Panc1 (cell line): ENCODE data around the gene SNIP1. TPM values are rescaled to one million over a fixed set of nuclear protein-coding genes. Genes with fewer than 3 reads are reported as not detected.
"Not testable (repeated sequence)": the region's sequence is repeated elsewhere in the genome, so short reads cannot be mapped to it uniquely, and the experiment has no call there.

Experiments
- ATAC-seq: fragments of 200-7000 bp; cut with Tn5 transposase; 2 replicates; pipeline ENCODE4 v1.9.1; 2020; ENCODE audit warnings: mild to moderate bottlenecking, moderate library complexity
- BruUV-seq: library from RNA; stranded (reverse); fragments of 400-500 nt; replicated peaks from 2 replicates; lab custom pipeline; 2021; lab: Mats Ljungman, UMichigan
- CTCF ChIA-PET: fragments of 300-600 bp; sonication (Branson Sonifier 250); formaldehyde crosslinking; loops from one replicate; lab custom pipeline; 2022; ENCODE audit warnings: antibody characterized with exemption; lab: Charles Lee
- POLR2A ChIA-PET: fragments of 300-600 bp; sonication (Branson Sonifier 250); formaldehyde crosslinking; loops from one replicate; lab custom pipeline; 2022; ENCODE audit warnings: antibody characterized with exemption; lab: Charles Lee
- DNase-seq: peaks from one replicate; pipeline ENCODE4 v3.0.0-alpha.2; 2010; ENCODE audit warnings: low read depth, low spot score
- H3K27ac ChIP-seq: 2 replicates; pipeline ENCODE4 v1.5.1; 2011; ENCODE audit warnings: mild to moderate bottlenecking, low read length, inconsistent platforms
- H3K27me3 ChIP-seq: fragments of 200-500 bp; sonication (Bioruptor generic); 2 replicates; pipeline ENCODE4 v1.6.0; 2014; ENCODE audit warnings: low read length, inconsistent platforms; ENCODE audit not compliant: control insufficient read depth, insufficient read depth
- H3K36me3 ChIP-seq: fragments of 200-500 bp; sonication (Bioruptor generic); 2 replicates; pipeline ENCODE4 v1.5.1; 2014; ENCODE audit warnings: inconsistent platforms, mild to moderate bottlenecking, low read length, moderate library complexity; ENCODE audit not compliant: control insufficient read depth, insufficient read depth
- H3K4me1 ChIP-seq: 2 replicates; pipeline ENCODE4 v1.5.1; 2011; ENCODE audit warnings: inconsistent platforms, mild to moderate bottlenecking, low read length, moderate library complexity; ENCODE audit not compliant: control insufficient read depth, insufficient read depth
- H3K4me3 ChIP-seq, 2 experiments: 2 replicates each; pipeline ENCODE4 v1.5.1; 2011 to 2012; ENCODE audit warnings: low read depth in 2 of 2, low read length in 2 of 2, mild to moderate bottlenecking in 2 of 2, inconsistent platforms in 1 of 2, moderate library complexity in 1 of 2
- H3K9me3 ChIP-seq: fragments of 200-500 bp; sonication (Bioruptor generic); 2 replicates; pipeline ENCODE4 v1.5.1; 2014; ENCODE audit warnings: low read depth, mild to moderate bottlenecking, inconsistent platforms, low read length, moderate library complexity; ENCODE audit not compliant: control insufficient read depth, insufficient read depth
- CTCF ChIP-seq: fragments of 450-650 bp; IDR thresholded peaks from 2 replicates; pipeline ENCODE4 v1.5.1; 2017; ENCODE audit warnings: mild to moderate bottlenecking
- POLR2AphosphoS5 ChIP-seq: IDR thresholded peaks from 2 replicates; pipeline ENCODE4 v1.6.1; 2012; ENCODE audit warnings: mild to moderate bottlenecking, low read depth, low read length, moderate library complexity
- SIN3A ChIP-seq: IDR thresholded peaks from 2 replicates; pipeline ENCODE4 v1.6.1; 2012; ENCODE audit warnings: low read depth, mild to moderate bottlenecking, low read length, moderate library complexity, borderline replicate concordance; ENCODE audit not compliant: insufficient read depth
- TCF7L2 ChIP-seq: IDR thresholded peaks from 2 replicates; pipeline ENCODE4 v1.6.1; 2011; ENCODE audit warnings: mild to moderate bottlenecking, low read depth, low read length, inconsistent platforms
- in situ Hi-C: cut with HindIII; loops from 2 replicates; pipeline ENCODE4 v1.10.0; 2016; ENCODE audit warnings: low sequenced_read_pairs, low pct_unique_long_range_greater_than_20kb
- intact Hi-C: fragments of 100-400 bp; cut with micrococcal nuclease; formaldehyde crosslinking; loops from one replicate; pipeline ENCODE4 v1.10.0; 2022; ENCODE audit not compliant: unreplicated experiment
- total RNA-seq: library from RNA; stranded (reverse); gene quantifications from one replicate; pipeline ENCODE4 v1.2.1, GENCODE V29; 2021; ENCODE audit not compliant: unreplicated experiment
- TF ChIP-seq, protein P1 (sequence below), 2 experiments: IDR thresholded peaks; 2 replicates each; pipeline ENCODE4 v1.6.1; 2011 to 2012; ENCODE audit warnings: low read depth in 2 of 2, control low read depth in 1 of 2, low read length in 1 of 2, mild to moderate bottlenecking in 1 of 2, moderate library complexity in 1 of 2; ENCODE audit not compliant: insufficient read depth in 1 of 2

SNIP1 gene
- total RNA-seq, 1 experiment from 2014 or later = 21.4 TPM

GRCh38 chr1:37560401-37561132 is 6.5 kb upstream of the SNIP1 start:
- no TSS peak for BruUV-seq
- ChIA-PET POLR2A (no interaction called here), CTCF (no interaction called here)
- no peak for DNase-seq
- H3K4me1 ChIP-seq = no peaks in the 10 kb centered on the region
- ATAC-seq = no peak
- no peaks in the 10 kb centered on the region for H3K9me3 ChIP-seq
- no peak overlapping the region for H3K4me3 ChIP-seq
- in situ Hi-C loops (no loop called here), intact Hi-C loops (no loop called here)
- 0 out of 2 replicates have a peak, but pooled peaks cover under 1% of the 10 kb centered on the region for H3K36me3 ChIP-seq
- no peak for TF ChIP-seq TCF7L2
- no peak for TF ChIP-seq POLR2AphosphoS5
- no peak for TF ChIP-seq SIN3A
- TF ChIP-seq, protein P1, sequence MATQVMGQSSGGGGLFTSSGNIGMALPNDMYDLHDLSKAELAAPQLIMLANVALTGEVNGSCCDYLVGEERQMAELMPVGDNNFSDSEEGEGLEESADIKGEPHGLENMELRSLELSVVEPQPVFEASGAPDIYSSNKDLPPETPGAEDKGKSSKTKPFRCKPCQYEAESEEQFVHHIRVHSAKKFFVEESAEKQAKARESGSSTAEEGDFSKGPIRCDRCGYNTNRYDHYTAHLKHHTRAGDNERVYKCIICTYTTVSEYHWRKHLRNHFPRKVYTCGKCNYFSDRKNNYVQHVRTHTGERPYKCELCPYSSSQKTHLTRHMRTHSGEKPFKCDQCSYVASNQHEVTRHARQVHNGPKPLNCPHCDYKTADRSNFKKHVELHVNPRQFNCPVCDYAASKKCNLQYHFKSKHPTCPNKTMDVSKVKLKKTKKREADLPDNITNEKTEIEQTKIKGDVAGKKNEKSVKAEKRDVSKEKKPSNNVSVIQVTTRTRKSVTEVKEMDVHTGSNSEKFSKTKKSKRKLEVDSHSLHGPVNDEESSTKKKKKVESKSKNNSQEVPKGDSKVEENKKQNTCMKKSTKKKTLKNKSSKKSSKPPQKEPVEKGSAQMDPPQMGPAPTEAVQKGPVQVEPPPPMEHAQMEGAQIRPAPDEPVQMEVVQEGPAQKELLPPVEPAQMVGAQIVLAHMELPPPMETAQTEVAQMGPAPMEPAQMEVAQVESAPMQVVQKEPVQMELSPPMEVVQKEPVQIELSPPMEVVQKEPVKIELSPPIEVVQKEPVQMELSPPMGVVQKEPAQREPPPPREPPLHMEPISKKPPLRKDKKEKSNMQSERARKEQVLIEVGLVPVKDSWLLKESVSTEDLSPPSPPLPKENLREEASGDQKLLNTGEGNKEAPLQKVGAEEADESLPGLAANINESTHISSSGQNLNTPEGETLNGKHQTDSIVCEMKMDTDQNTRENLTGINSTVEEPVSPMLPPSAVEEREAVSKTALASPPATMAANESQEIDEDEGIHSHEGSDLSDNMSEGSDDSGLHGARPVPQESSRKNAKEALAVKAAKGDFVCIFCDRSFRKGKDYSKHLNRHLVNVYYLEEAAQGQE (IDR thresholded peaks at IDR 0.05; ENCODE audit: insufficient read depth in 1 of 2, low read depth in 2 of 2, low read length in 1 of 2) = no peak
- no peak for TF ChIP-seq CTCF
- no peaks in the 10 kb centered on the region for H3K27me3 ChIP-seq
- H3K27ac ChIP-seq = no peak overlapping the region

DNA sequence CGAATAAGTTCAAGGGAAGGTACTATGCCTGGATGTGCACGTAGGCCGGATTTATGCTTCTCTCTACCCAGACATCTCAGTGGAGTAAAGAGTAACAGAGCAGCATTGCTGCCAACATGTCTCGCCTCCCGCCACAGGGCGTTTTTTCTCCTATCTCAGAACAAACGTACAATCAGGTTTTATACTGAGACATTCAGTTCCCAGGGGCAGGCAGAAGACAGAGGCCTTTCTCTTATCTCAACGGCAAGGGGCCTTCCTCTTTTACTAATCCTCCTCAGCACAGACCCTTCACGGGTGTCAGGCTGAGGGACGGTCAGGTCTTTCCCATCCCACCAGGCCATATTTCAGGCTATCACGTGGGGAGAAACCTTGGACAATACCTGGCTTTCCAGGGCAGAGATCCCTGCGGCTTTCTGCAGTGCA is 5.9 kb upstream of the SNIP1 start:
- H3K27me3 ChIP-seq, H3K4me3 ChIP-seq, H3K27ac ChIP-seq, DNase-seq, CTCF ChIA-PET, H3K4me1 ChIP-seq, H3K9me3 ChIP-seq, in situ Hi-C loops, H3K36me3 ChIP-seq, BruUV-seq, ATAC-seq, POLR2A ChIA-PET, intact Hi-C loops: not testable (repeated sequence)

DNA sequence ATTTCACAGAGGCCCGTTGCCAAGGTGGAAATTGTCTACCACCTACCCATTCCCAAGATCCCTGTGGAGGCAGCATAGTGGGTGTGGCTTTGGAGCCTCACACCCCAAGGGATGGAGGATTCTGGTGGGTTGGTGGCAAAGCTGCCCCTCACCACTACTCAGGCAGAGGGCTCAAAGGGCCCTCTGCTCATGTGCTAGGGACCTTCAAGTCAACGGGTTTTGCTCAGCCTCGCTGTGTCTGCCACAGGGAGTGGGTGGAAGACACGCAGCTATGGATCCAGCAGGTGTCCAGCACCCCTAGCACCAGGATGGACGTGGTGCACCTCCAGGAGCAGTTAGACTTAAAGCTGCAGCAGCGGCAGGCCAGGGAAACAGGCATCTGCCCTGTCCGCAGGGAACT is 5.0 kb upstream of the SNIP1 start:
- BruUV-seq = no TSS peak
- CTCF ChIA-PET = interaction anchor here (0.5 kb wide), 1 partner anchor 58 kb away, joined by 5 read pairs; no protein-coding TSS in a partner anchor
- TF ChIP-seq TCF7L2 = no peak
- no peak for TF ChIP-seq SIN3A
- no peak for TF ChIP-seq POLR2AphosphoS5
- TF ChIP-seq, protein P1 (IDR thresholded peaks at IDR 0.05; ENCODE audit: insufficient read depth in 1 of 2, low read depth in 2 of 2, low read length in 1 of 2) = no peak
- no peak for TF ChIP-seq CTCF
- Histone ChIP-seq H3K4me1 (no peaks in the 10 kb centered on the region), H3K27ac (no peak overlapping the region), H3K27me3 (no peaks in the 10 kb centered on the region), H3K36me3 (no peaks in the 10 kb centered on the region), H3K9me3 (peaks cover 6% of the 10 kb centered on the region; the same call in 1 of the 2 replicates), H3K4me3 (no peak overlapping the region)
- ATAC-seq (no peak), DNase-seq (no peak)
- POLR2A ChIA-PET = no interaction called here
- intact Hi-C loops (no loop called here), in situ Hi-C loops (no loop called here)
